Measurements from ENCODE around the gene C3orf18.

C3orf18 gene

GRCh38 chr3:50567386-50568167 lies at the start of gene C3orf18:
C3orf18 (minus strand) TSS chr3:50567747; CDS start chr3:50565699, 2,048 bp downstream.
- DNase-seq, result peak; percentile 93

- DNase-seq, result peak; percentile 92
Observed at GRCh38 chr3:50616770-50617095, 49.2 kb upstream of the C3orf18 start.

GRCh38 chr3:50616003-50616769 lies 48.6 kb upstream of the C3orf18 start:
- peak; percentile 79 for DNase-seq

GRCh38 chr3:50615190-50615589 lies 47.6 kb upstream of the C3orf18 start:
- DNase-seq, result no peak

- no peak for DNase-seq
Observed at GRCh38 chr3:50612970-50613846, 45.7 kb upstream of the C3orf18 start.

- DNase-seq, result no peak
Observed at GRCh38 chr3:50612234-50612882, 44.8 kb upstream of the C3orf18 start.

- DNase-seq, result peak; percentile 90
Observed at GRCh38 chr3:50611464-50612233, 44.1 kb upstream of the C3orf18 start, which contains the start of gene CISH. CISH (minus strand) TSS chr3:50611774; CDS start chr3:50611650, 124 bp downstream.

GRCh38 chr3:50610992-50611463 lies 43.5 kb upstream of the C3orf18 start:
- no peak for DNase-seq

- DNase-seq, result no peak
Observed at GRCh38 chr3:50610181-50610971, 42.8 kb upstream of the C3orf18 start.

- no peak for DNase-seq
Observed at GRCh38 chr3:50609763-50610085, 42.2 kb upstream of the C3orf18 start.

- DNase-seq, result no peak
Observed at GRCh38 chr3:50609071-50609762, 41.7 kb upstream of the C3orf18 start.

GRCh38 chr3:50608278-50608677 lies 40.7 kb upstream of the C3orf18 start:
- DNase-seq, result no peak

- no peak for DNase-seq
Observed at GRCh38 chr3:50607271-50608091, 39.9 kb upstream of the C3orf18 start.

GRCh38 chr3:50606596-50606995 lies 39.0 kb upstream of the C3orf18 start:
- no peak for DNase-seq

GRCh38 chr3:50605901-50606326 lies 38.4 kb upstream of the C3orf18 start:
- DNase-seq, result no peak

GRCh38 chr3:50604628-50605588 lies 37.4 kb upstream of the C3orf18 start:
- no peak for DNase-seq

GRCh38 chr3:50604110-50604621 lies 36.6 kb upstream of the C3orf18 start:
- no peak for DNase-seq

All from activated CD4-positive, alpha-beta T cell treated with anti-CD3 and anti-CD28 coated beads, Interleukin-2, amount 50 U/mL, for 1 hour (primary cell).